Measurements from ENCODE around the gene DDR2.

The DDR2 gene

DNA sequence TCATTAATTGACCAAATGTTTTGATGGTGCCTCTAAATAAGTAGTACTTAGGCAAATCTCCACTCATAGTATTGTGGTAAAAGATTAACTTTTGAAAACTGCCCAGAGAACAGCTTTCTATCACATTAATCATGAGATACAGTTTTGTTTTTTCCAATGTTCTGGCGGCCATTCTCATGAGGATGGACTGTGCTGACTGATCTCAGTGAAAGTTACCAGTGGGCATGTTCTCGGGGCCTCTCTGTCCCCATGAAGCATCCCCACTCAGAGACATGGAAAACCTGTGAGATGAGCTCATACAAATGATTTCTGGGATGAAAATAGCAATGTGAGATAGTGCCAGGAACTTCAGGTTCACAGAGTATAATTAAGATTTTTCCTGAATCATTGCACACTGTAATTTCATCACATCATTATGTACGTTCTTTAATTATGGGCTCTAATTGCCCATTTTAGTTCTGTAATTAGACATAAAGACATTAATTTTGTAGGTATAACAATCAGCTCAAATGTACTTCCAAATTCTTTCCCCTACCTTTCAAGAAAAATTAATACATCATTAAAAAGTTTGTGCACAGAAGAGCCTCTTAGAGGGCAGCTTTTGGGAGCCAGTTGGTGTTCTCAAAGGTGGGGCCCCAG, 40.5 kb downstream of the DDR2 start:
- Histone ChIP-seq H2BK15ac (ENCODE audit: low read length) (no peak overlapping the region), H3K4me2 (ENCODE audit: insufficient read depth, low read length, poor library complexity, severe bottlenecking) (no peak overlapping the region), H3K4me3 (ENCODE audit: low read length in 2 of 2) (no peak overlapping the region), H3K9ac (ENCODE audit: low read depth, low read length, poor library complexity) (no peak overlapping the region), H2BK12ac (ENCODE audit: low read length) (no peak overlapping the region), H4K8ac (ENCODE audit: low read depth, low read length) (no peak overlapping the region), H3K27ac (replicated peaks; ENCODE audit: low read length) (no peak overlapping the region), H3K4me1 (ENCODE audit: control insufficient read depth in 2 of 2, insufficient read depth in 1 of 2, low read depth in 1 of 2, low read length in 2 of 2) (no peaks in the 10 kb centered on the region), H3K9me3 (replicated peaks in 1 of 2; ENCODE audit: control insufficient read depth in 2 of 2, insufficient read depth in 1 of 2, low read depth in 1 of 2, low read length in 2 of 2) (no peaks in the 10 kb centered on the region), H4K91ac (ENCODE audit: low read depth, low read length, poor library complexity) (no peak overlapping the region), H3K79me1 (ENCODE audit: low read depth, low read length) (no peaks in the 10 kb centered on the region), H3K4ac (ENCODE audit: low read length) (no peak overlapping the region), H2AK5ac (ENCODE audit: low read depth, low read length) (no peak overlapping the region), H3K36me3 (replicated peaks in 1 of 2; ENCODE audit: control insufficient read depth in 2 of 2, insufficient read depth in 2 of 2, low read length in 2 of 2) (no peaks in the 10 kb centered on the region), H3K27me3 (ENCODE audit: control insufficient read depth in 3 of 3, insufficient read depth in 3 of 3, low read depth in 1 of 3, low read length in 3 of 3) (no peaks in the 10 kb centered on the region), H2BK5ac (ENCODE audit: low read length) (no peak overlapping the region), H3K18ac (ENCODE audit: low read length) (no peak overlapping the region), H3K14ac (ENCODE audit: low read length) (no peak overlapping the region), H2AFZ (ENCODE audit: low read length) (no peak overlapping the region), H2BK120ac (ENCODE audit: low read depth, low read length) (no peak overlapping the region), H3K23ac (ENCODE audit: low read depth, low read length, poor library complexity) (no peak overlapping the region)
- no CpG with 5 or more reads among the region's 3 CpGs for WGBS, 2 donors (ENCODE audit: extremely low coverage in 2 of 2, insufficient read length in 2 of 2, insufficient replicate concordance in 1 of 2)
- no peak for DNase-seq (ENCODE audit: low spot score)

DNA sequence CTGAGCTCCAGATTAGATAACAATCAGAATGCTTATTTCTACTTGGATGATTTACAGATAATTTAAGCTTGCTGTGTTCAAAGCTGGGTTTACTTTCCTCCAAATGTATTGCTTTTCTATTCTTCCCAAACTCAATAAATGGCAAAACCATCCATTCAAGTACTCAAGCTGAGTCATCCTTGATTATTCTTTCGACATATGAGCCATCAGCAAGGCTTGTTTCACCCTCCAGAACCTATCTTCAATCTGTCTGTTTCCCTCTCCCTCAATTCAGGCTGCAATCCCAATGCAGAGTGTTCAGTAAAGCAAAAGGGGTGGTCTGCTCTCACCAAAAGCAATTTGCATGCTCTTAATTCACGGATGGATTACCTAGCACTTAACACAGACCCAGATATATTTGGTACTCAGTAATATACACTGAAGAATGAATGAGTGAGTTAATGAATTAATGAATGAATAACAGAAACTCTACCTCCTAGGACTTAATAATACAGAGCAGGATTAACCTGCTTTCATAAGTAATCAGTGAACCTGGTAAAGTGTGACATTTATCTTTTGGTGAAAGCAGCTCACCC, 41.9 kb downstream of the DDR2 start:
- Histone ChIP-seq H2BK12ac (ENCODE audit: low read length) (no peak overlapping the region), H2AFZ (ENCODE audit: low read length) (no peak overlapping the region), H3K36me3 (replicated peaks in 1 of 2; ENCODE audit: control insufficient read depth in 2 of 2, insufficient read depth in 2 of 2, low read length in 2 of 2) (no peaks in the 10 kb centered on the region), H3K18ac (ENCODE audit: low read length) (no peak overlapping the region), H3K9me3 (replicated peaks in 1 of 2; ENCODE audit: control insufficient read depth in 2 of 2, insufficient read depth in 1 of 2, low read depth in 1 of 2, low read length in 2 of 2) (no peaks in the 10 kb centered on the region), H3K79me1 (ENCODE audit: low read depth, low read length) (no peaks in the 10 kb centered on the region), H4K8ac (ENCODE audit: low read depth, low read length) (no peak overlapping the region), H3K9ac (ENCODE audit: low read depth, low read length, poor library complexity) (no peak overlapping the region), H3K27me3 (ENCODE audit: control insufficient read depth in 3 of 3, insufficient read depth in 3 of 3, low read depth in 1 of 3, low read length in 3 of 3) (no peaks in the 10 kb centered on the region), H3K4ac (ENCODE audit: low read length) (no peak overlapping the region), H2BK120ac (ENCODE audit: low read depth, low read length) (no peak overlapping the region), H3K4me1 (ENCODE audit: control insufficient read depth in 2 of 2, insufficient read depth in 1 of 2, low read depth in 1 of 2, low read length in 2 of 2) (no peaks in the 10 kb centered on the region), H3K23ac (ENCODE audit: low read depth, low read length, poor library complexity) (no peak overlapping the region), H2BK15ac (ENCODE audit: low read length) (no peak overlapping the region), H2AK5ac (ENCODE audit: low read depth, low read length) (no peak overlapping the region), H2BK5ac (ENCODE audit: low read length) (no peak overlapping the region), H3K27ac (replicated peaks; ENCODE audit: low read length) (no peak overlapping the region), H3K14ac (ENCODE audit: low read length) (no peak overlapping the region), H3K4me3 (ENCODE audit: low read length in 2 of 2) (no peak overlapping the region), H4K91ac (ENCODE audit: low read depth, low read length, poor library complexity) (no peak overlapping the region), H3K4me2 (ENCODE audit: insufficient read depth, low read length, poor library complexity, severe bottlenecking) (no peak overlapping the region)
- DNase-seq (ENCODE audit: low spot score), result no peak
- WGBS, 2 donors (ENCODE audit: extremely low coverage in 2 of 2, insufficient read length in 2 of 2, insufficient replicate concordance in 1 of 2), result no CpG with 5 or more reads among the region's 2 CpGs

DNA sequence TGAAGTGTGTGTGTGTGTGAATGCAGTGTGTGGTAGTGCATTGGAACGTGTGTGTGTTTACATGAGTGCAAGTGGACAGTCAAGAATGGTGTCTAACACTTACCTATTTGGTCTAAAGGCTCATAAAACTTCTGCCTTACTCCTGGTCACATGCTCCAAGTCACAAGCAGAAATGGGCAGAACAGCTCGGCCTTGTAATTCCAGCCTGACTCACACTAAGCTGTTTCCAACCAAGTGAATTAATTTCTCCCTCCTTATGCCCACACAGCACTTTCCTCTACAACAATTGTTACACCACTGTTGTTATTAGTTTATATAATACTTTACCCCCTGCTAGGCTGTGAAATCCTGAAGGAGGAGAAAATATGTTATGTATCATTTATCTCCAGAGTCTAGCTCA, 43.8 kb downstream of the DDR2 start:
- no peak overlapping the region for H4K8ac ChIP-seq (ENCODE audit: low read depth, low read length)
- no peak overlapping the region for H3K27ac ChIP-seq (replicated peaks; ENCODE audit: low read length)
- no peak overlapping the region for H2BK5ac ChIP-seq (ENCODE audit: low read length)
- H3K4me1 ChIP-seq (ENCODE audit: control insufficient read depth in 2 of 2, insufficient read depth in 1 of 2, low read depth in 1 of 2, low read length in 2 of 2), result no peaks in the 10 kb centered on the region
- no peaks in the 10 kb centered on the region for H3K9me3 ChIP-seq (replicated peaks in 1 of 2; ENCODE audit: control insufficient read depth in 2 of 2, insufficient read depth in 1 of 2, low read depth in 1 of 2, low read length in 2 of 2)
- no peak for DNase-seq (ENCODE audit: low spot score)
- no peak overlapping the region for H3K18ac ChIP-seq (ENCODE audit: low read length)
- H2BK15ac ChIP-seq (ENCODE audit: low read length), result no peak overlapping the region
- no peak overlapping the region for H3K4me3 ChIP-seq (ENCODE audit: low read length in 2 of 2)
- H2BK120ac ChIP-seq (ENCODE audit: low read depth, low read length), result no peak overlapping the region
- H3K4me2 ChIP-seq (ENCODE audit: insufficient read depth, low read length, poor library complexity, severe bottlenecking), result no peak overlapping the region
- no peak overlapping the region for H3K4ac ChIP-seq (ENCODE audit: low read length)
- H3K79me1 ChIP-seq (ENCODE audit: low read depth, low read length), result no peaks in the 10 kb centered on the region
- H3K23ac ChIP-seq (ENCODE audit: low read depth, low read length, poor library complexity), result no peak overlapping the region
- no peak overlapping the region for H3K14ac ChIP-seq (ENCODE audit: low read length)
- H4K91ac ChIP-seq (ENCODE audit: low read depth, low read length, poor library complexity), result no peak overlapping the region
- H2AK5ac ChIP-seq (ENCODE audit: low read depth, low read length), result no peak overlapping the region
- H2AFZ ChIP-seq (ENCODE audit: low read length), result no peak overlapping the region
- H3K27me3 ChIP-seq (ENCODE audit: control insufficient read depth in 3 of 3, insufficient read depth in 3 of 3, low read depth in 1 of 3, low read length in 3 of 3), result no peaks in the 10 kb centered on the region
- no peak overlapping the region for H2BK12ac ChIP-seq (ENCODE audit: low read length)
- no peak overlapping the region for H3K9ac ChIP-seq (ENCODE audit: low read depth, low read length, poor library complexity)
- no peaks in the 10 kb centered on the region for H3K36me3 ChIP-seq (replicated peaks in 1 of 2; ENCODE audit: control insufficient read depth in 2 of 2, insufficient read depth in 2 of 2, low read length in 2 of 2)
- no CpG with 5 or more reads among the region's 2 CpGs for WGBS, 2 donors (ENCODE audit: extremely low coverage in 2 of 2, insufficient read length in 2 of 2, insufficient replicate concordance in 1 of 2)

DNA sequence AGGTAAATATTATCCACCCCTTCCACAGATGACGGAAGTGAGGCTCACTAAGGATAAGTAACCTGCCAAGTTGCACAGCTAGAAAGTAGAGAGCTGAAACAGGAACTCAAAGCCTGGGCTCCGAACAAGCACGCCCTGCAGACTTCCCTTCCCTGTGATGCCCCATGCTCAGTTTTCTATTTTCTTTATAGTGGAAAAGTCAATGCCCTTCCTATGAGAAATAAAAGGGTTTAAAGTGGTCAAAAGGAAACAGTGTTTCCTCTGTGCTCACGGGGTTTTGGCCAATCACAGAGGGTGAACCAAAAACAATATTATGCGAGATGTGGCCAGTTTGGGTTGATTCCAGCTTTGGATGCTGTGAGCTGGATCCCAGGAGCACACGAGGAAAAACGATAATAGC, 44.5 kb downstream of the DDR2 start:
- no peak overlapping the region for H2AFZ ChIP-seq (ENCODE audit: low read length)
- H3K18ac ChIP-seq (ENCODE audit: low read length), result no peak overlapping the region
- no peak overlapping the region for H2BK120ac ChIP-seq (ENCODE audit: low read depth, low read length)
- no peak overlapping the region for H2AK5ac ChIP-seq (ENCODE audit: low read depth, low read length)
- H3K79me1 ChIP-seq (ENCODE audit: low read depth, low read length), result no peaks in the 10 kb centered on the region
- H3K14ac ChIP-seq (ENCODE audit: low read length), result no peak overlapping the region
- WGBS, 2 donors (ENCODE audit: extremely low coverage in 2 of 2, insufficient read length in 2 of 2, insufficient replicate concordance in 1 of 2), result no CpG with 5 or more reads among the region's 7 CpGs
- H3K9ac ChIP-seq (ENCODE audit: low read depth, low read length, poor library complexity), result no peak overlapping the region
- H2BK12ac ChIP-seq (ENCODE audit: low read length), result no peak overlapping the region
- no peak overlapping the region for H4K8ac ChIP-seq (ENCODE audit: low read depth, low read length)
- H3K4me1 ChIP-seq (ENCODE audit: control insufficient read depth in 2 of 2, insufficient read depth in 1 of 2, low read depth in 1 of 2, low read length in 2 of 2), result no peaks in the 10 kb centered on the region
- no peak overlapping the region for H4K91ac ChIP-seq (ENCODE audit: low read depth, low read length, poor library complexity)
- no peak overlapping the region for H3K4ac ChIP-seq (ENCODE audit: low read length)
- DNase-seq (ENCODE audit: low spot score), result no peak
- no peaks in the 10 kb centered on the region for H3K9me3 ChIP-seq (replicated peaks in 1 of 2; ENCODE audit: control insufficient read depth in 2 of 2, insufficient read depth in 1 of 2, low read depth in 1 of 2, low read length in 2 of 2)
- no peak overlapping the region for H3K4me3 ChIP-seq (ENCODE audit: low read length in 2 of 2)
- no peak overlapping the region for H3K23ac ChIP-seq (ENCODE audit: low read depth, low read length, poor library complexity)
- no peaks in the 10 kb centered on the region for H3K36me3 ChIP-seq (replicated peaks in 1 of 2; ENCODE audit: control insufficient read depth in 2 of 2, insufficient read depth in 2 of 2, low read length in 2 of 2)
- no peak overlapping the region for H2BK15ac ChIP-seq (ENCODE audit: low read length)
- H2BK5ac ChIP-seq (ENCODE audit: low read length), result no peak overlapping the region
- H3K27ac ChIP-seq (replicated peaks; ENCODE audit: low read length), result no peak overlapping the region
- no peaks in the 10 kb centered on the region for H3K27me3 ChIP-seq (ENCODE audit: control insufficient read depth in 3 of 3, insufficient read depth in 3 of 3, low read depth in 1 of 3, low read length in 3 of 3)
- no peak overlapping the region for H3K4me2 ChIP-seq (ENCODE audit: insufficient read depth, low read length, poor library complexity, severe bottlenecking)
